Left kidney (tissue), 8 donors: Measurements from ENCODE around the gene APCDD1. TPM values are rescaled to one million over a fixed set of nuclear protein-coding genes. Genes with fewer than 3 reads are reported as not detected.

Source experiments
- DNase-seq: peaks from one replicate; pipeline ENCODE4 v3.0.0-alpha.2; 2013
- long read RNA-seq, 8 donors: transcript quantifications; one replicate each; lab custom pipeline, GENCODE V29; 2026
- polyA plus RNA-seq: library from polyadenylated mRNA; unstranded; fragments of 120-200 nt; gene quantifications from one replicate; pipeline ENCODE4 v1.2.1, GENCODE V29; 2013; ENCODE audit not compliant: insufficient read length

The APCDD1 gene
- 74.6 TPM for polyA plus RNA-seq
- long read RNA-seq, donor 1, transcript APCDD1-201 (5 exons, 3,809 nt) = major isoform, 41 of 92 reads
- long read RNA-seq, donor 1, partial matches to known transcripts = 51 of 92 reads
- long read RNA-seq, donor 1, other reads (novel, unspliced or antisense) = 0 of 92 reads
- long read RNA-seq, donor 2, transcript APCDD1-201 (5 exons, 3,809 nt) = major isoform, 30 of 70 reads
- long read RNA-seq, donor 2, partial matches to known transcripts = 40 of 70 reads
- long read RNA-seq, donor 2, other reads (novel, unspliced or antisense) = 0 of 70 reads
- long read RNA-seq, donor 3, transcript APCDD1-201 (5 exons, 3,809 nt) = major isoform, 11 of 22 reads
- long read RNA-seq, donor 3, partial matches to known transcripts = 11 of 22 reads
- long read RNA-seq, donor 3, other reads (novel, unspliced or antisense) = 0 of 22 reads
- long read RNA-seq, donor 4, partial matches to known transcripts = 0 of 1 reads
- long read RNA-seq, donor 4, other reads (novel, unspliced or antisense) = 0 of 1 reads
- long read RNA-seq, donor 5, transcript APCDD1-201 (5 exons, 3,809 nt) = major isoform, 36 of 93 reads
- long read RNA-seq, donor 5, partial matches to known transcripts = 57 of 93 reads
- long read RNA-seq, donor 5, other reads (novel, unspliced or antisense) = 0 of 93 reads
- long read RNA-seq, donor 6, transcript APCDD1-201 (5 exons, 3,809 nt) = major isoform, 9 of 15 reads
- long read RNA-seq, donor 6, partial matches to known transcripts = 6 of 15 reads
- long read RNA-seq, donor 6, other reads (novel, unspliced or antisense) = 0 of 15 reads
- long read RNA-seq, donor 7, transcript APCDD1-201 (5 exons, 3,809 nt) = major isoform, 19 of 85 reads
- long read RNA-seq, donor 7, partial matches to known transcripts = 66 of 85 reads
- long read RNA-seq, donor 7, other reads (novel, unspliced or antisense) = 0 of 85 reads
- long read RNA-seq, donor 8, transcript APCDD1-201 (5 exons, 3,809 nt) = major isoform, 6 of 6 reads
- long read RNA-seq, donor 8, partial matches to known transcripts = 0 of 6 reads
- long read RNA-seq, donor 8, other reads (novel, unspliced or antisense) = 0 of 6 reads

DNA sequence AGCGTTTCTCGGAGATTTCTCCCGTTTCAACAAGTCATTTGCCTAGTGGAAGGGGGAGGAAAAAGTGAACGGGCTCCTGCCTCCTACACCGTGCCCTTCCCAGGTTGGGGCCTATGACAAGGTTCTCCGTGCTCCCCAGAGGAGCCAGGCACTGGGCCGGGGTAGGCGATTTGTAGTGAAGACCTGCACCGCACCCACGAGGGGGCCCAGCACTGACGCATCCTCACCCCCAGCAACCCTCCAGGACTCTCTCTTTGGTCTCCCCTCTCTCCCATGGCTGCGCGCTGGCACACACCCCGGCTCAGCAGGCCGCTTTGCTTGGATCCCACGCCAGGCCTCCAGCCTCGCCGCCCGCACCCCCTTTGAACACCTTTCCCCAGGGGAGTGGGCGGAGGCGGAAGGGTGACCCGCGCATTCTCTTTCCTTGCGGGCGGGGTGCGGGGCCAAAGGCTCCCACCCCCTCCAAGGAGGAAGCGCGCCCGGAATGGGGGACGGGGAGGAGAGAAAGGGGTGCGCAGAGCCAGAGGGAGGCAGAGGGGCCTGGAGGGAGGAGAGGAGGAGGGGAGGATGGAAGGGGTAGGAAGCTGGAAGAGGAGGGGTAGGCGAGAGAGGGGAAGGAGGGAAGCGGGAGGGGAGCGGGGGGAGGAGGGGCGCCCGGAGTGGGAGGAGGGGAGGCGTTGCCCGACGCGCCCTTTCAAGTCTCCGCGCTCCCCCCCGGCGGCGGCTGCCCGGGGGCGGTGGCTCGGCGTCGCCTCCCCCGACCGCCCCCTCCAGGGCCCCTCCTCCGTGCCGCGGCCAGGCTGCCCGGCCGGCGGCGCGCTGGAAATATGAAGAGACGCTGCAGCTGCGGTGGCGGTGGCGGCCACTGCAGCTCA lies at the start of gene APCDD1:
TSS of gene APCDD1 (plus strand) at position 830 of the 875 bp plus-strand sequence. CDS start 347 bp downstream, outside the sequence.
- DNase-seq = peak; percentile 83

DNA sequence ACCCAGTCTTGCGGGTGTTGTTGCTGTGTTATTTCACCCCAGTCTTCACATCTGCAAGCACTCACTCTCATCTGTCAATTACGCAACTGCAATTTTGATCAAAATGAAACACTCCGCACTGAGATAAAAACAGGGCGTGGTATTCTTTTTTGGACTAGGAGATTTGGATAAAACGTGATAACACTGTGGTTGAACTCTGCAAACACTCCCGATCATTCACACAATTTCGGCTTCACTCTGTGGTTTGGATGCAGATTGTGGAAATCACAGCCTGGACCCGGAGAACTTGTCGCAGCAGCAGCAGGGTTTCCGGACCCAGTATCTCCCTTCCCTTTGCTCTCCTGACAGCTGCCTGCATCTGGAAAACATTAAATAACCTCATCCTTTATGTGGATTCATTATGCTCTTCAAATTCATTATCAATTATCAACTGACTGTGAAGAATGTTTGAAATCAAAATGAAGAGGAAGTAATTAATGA lies 49.4 kb upstream of the APCDD1 start:
- no peak for DNase-seq

DNA sequence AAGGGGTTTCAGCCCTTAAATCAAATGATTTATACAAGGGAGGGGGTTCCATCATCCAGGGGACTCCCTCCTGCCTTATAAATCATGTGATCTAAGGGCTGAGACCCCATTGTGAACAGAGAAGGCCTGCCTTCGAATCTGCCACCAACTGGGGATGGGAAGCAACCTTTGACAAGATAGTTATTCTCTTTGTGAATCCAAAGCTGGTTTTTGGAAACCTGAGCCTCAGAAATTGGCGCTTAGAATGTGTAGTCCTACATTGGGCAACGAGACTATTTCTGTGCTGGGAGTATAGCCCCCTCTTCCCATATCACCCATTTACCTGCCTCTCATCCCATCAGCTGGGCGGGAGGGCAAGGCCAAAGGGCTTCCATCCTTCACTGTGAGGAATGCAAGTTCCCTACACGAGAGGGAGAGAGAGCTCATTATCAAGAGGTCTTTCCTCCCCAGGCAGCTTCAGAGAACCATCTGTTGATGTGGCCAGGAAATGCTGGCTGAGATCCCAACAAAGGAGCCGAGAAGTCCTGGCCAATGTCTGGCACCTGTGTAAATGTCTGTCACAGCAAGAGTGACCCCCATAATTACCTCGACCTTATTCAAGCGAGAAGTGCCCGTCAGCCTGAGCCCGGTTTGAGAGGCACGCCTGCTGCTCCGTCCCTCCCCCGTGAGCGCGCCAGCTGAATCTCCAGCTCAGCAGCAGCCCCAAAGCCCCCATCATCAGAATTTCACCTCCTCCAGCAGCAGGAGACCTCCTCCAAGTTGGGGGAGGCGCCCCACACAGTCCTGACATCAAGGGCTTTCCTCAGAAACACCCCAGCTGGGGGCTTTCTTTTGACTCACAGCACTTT lies 48.4 kb upstream of the APCDD1 start:
- DNase-seq = peak; percentile 50

GRCh38 chr18:10408131-10408530 lies 46.3 kb upstream of the APCDD1 start:
- DNase-seq = no peak

DNA sequence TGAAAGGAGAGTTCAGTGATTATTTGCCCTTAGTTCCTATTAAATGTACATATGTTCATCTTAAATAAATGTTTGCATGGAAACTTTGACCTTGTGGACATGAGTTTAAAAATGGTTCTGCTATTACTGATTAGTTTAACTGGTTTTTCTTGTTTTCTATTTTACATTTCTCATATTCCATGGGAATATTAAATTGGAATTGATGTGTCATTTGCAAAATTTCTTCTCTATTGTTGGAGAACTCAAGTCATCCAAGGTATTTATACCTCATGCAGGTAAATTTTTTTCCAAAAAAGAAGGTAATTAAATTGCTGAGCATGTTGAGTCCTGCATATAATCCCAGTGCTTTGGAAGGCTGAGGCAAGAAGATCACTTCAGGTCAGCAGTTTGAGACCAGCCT lies 45.4 kb upstream of the APCDD1 start:
- no peak for DNase-seq

DNA sequence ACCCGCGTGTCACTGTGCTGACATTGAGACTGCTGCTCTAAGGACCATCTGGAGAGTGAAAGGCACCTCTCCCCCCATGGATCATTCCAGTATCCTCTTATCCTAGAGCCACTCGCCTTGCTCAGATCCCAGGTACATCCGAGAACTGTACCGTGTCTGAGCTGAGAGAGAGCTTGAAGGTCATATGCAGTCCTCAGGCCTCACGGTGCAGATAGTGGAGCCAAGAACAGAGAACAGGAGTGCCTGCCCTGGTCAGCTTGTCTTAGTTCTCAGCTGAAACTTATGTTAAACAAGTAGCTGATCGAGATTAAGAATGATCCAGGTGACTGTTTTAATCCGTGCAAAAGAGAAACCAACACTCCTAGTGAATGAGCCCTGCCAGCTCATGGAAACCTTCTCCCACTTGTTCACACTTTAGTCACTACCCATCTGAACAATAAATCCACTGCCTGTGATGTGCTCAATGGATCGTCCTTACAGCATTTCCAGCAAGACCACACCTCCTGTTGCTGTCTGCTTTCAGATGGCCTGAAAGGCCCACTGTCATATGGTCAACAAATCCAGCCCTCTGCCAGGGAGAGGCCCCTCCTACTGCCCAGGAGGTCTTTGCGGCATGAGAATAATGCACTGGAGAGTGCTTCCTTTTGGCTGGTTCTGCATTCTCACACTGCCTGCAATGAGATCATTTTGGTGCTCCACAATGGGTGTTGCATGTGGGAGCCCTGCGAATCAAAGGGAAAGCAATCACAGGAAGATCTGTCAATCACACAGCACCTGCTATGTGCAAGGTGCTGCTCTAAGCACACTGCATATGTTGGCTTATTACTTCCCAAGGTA lies 43.7 kb upstream of the APCDD1 start:
- DNase-seq = no peak

DNA sequence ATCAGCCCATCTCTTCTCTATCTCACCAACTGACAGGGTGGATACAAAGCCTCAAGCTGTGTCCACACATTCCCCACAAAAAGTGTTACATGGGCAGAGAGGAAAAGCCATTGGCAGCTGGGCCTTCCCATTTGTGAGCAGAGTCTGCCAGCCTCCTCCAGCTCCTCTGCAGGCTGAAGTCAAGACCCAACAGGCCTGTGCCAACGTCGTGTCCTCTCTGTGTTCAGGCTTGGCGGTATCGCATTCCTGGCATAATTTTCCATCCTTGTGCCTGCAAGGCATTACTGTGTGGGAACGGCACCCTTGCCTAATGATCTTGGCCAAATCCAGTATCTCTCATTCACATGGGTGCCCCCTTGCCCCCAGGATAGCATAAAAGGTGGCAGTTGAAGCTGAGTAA lies 41.5 kb upstream of the APCDD1 start:
- no peak for DNase-seq

- DNase-seq = no peak
These were observed 40.7 kb upstream of the APCDD1 start for GRCh38 chr18:10413722-10414121.

DNA sequence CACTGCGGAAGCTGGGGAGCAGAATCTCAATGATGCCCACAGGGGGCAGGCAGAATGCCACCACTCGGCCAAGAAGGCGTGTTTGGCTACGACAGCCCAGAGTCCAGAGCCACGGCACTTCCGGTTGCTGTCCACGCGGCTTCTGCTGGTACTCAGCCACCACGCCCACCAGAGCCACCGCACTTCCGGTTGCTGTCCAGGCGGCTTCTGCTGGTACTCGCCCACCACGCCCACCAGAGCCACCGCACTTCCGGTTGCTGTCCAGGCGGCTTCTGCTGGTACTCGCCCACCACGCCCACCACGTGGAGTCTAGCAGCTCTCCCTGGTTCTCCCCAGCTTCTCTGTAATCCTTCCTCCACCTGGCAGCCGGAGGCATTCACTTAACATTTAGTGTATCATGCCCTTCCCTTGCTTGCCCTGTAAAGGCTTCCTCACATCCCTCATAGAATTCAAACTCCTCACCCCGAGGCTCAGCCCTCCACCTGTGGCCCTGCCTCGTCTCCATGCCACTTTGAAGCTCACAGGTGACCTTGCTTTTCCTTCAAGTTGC lies 40.1 kb upstream of the APCDD1 start:
- no peak for DNase-seq

GRCh38 chr18:10416065-10416464 lies 38.4 kb upstream of the APCDD1 start:
- DNase-seq = no peak

DNA sequence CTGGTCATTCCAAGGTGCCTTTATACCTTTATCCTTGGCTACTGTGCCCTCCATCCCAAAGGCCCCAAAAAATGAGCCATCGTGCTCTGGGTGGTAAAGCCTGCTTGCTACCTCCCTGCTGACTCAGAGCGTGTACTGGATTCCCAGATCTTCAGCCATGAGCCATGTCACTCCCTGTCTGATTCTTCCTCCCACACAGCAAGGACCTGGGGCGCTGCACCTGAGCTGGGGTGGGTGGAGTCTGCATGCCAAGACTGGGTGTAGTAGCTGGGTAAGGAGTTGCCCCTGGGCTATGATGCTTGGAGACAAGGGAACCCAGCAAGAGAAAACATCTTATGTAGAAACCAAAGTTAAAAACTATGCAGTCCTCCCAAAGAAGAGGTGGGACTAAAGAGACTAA lies 37.2 kb upstream of the APCDD1 start:
- no peak for DNase-seq

- DNase-seq = no peak
These were observed 36.8 kb upstream of the APCDD1 start for GRCh38 chr18:10417664-10418063.

GRCh38 chr18:10418836-10419235 lies 35.6 kb upstream of the APCDD1 start:
- DNase-seq = no peak

DNA sequence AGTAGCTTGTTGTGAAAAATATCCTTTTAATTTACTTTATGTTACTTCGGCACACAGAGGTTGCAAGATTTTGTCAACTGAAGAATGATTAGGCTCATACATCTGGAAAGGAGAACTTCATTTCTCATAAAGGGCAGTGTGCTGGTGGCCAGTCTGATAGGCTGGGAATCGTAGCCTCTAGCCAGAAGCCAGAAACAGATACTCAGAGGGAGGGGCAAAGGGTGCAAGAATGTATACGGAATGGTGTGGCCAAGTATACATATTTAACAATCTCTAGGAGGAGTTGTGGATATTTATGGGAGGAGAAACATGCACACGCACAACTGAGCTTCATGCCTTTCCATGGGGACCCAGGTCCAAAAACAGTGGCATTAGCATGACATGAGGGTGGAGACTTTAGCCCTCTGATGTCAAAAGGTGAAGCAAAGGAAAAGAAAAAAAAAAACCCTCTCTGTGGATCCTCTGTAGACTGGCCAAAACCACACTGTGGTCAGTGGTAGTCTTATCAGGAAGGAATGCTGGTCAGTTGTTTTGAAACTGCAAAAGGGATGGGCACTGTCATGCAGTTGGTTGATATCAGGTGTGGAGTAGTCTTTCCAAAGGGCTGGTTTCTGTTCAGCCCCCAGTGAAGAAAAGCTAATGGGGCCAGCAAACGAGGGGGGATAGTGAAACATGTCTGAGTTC lies 34.9 kb upstream of the APCDD1 start:
- DNase-seq = no peak

GRCh38 chr18:10420561-10421352 lies 33.7 kb upstream of the APCDD1 start:
- no peak for DNase-seq

GRCh38 chr18:10421859-10422258 lies 32.6 kb upstream of the APCDD1 start:
- no peak for DNase-seq

DNA sequence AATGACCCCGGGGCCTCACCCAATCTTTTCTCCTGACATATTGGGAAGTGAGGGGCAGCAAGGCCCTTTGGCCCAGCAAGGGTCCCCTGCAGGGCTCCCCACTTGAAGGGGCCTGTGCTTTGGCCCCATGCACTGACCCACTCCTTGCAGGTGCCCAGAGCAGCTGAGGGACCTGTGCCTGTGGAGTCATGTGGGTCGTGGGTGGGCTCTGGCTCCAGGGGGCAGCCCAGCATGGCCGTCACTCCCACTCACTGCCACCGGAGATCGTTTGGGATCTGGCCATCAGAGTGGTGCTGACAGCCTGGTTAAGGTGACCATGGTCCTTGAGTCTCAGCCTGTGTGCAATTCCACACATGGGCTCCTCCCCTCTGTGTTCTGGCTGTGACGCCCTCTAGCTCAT lies 31.7 kb upstream of the APCDD1 start:
- DNase-seq = no peak
